ENCODE results near the gene PRKCA.

- TF ChIP-seq GATA2 (IDR thresholded peaks at IDR 0.05; ENCODE audit: low read depth, low read length) (no peak), GATA3 (IDR thresholded peaks at IDR 0.05; ENCODE audit: low read depth, low read length) (no peak)
These were observed 127.3 kb downstream of the PRKCA start for GRCh38 chr17:66429680-66430079.

Data from SH-SY5Y (cell line).